ENCODE measurements around the gene TYK2.

TYK2 gene

GRCh38 chr19:10380313-10381102 lies at the start of gene TYK2:
Gene TYK2 (minus strand): TSS chr19:10380572. CDS start chr19:10378406, 2,166 bp downstream.
- peak within 1 kb of the TSS; percentile 86 for H3K9ac ChIP-seq (ENCODE audit: low read length)
- no peak within 1 kb of the TSS for H3K27ac ChIP-seq (ENCODE audit: low read depth, low read length)
- no peaks in the 10 kb centered on the region for H3K9me3 ChIP-seq (ENCODE audit: control insufficient read depth, insufficient read depth, low read depth, low read length)
- H3K4me1 ChIP-seq (ENCODE audit: control insufficient read depth, insufficient read depth, low read length), result peaks cover 8% of the 10 kb centered on the region; the same call in 1 of the 2 replicates
- no peaks in the 10 kb centered on the region for H3K27me3 ChIP-seq (ENCODE audit: control insufficient read depth, insufficient read depth, low read length)
- peaks cover 13% of the 10 kb centered on the region for H3K36me3 ChIP-seq (ENCODE audit: control insufficient read depth, insufficient read depth, low read length)
- peak within 1 kb of the TSS; percentile 77 for H3K4me3 ChIP-seq (ENCODE audit: low read depth, low read length)

DNA sequence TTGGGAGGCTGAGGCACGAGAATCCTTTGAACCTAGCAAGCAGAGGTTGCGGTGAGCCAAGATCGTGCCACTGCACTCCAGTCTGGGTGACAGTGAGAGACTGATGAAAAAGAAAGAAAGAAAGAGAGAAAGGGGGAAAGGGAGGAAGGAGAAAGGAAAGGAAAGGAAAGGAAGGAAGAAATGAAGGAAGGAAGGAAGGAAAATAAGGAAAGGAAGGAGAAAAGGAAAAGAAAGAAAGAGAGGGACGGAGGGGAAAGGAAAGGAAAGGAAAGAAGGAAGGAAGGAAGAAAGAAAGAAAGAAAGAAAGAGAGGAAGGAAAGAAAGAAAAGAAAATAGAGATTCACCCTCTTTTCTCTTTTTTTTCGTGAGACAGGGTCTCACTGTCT lies 48.6 kb upstream of the TYK2 start:
- no peaks in the 10 kb centered on the region for H3K9me3 ChIP-seq (ENCODE audit: control insufficient read depth, insufficient read depth, low read depth, low read length)
- no peak overlapping the region for H3K9ac ChIP-seq (ENCODE audit: low read length)
- H3K27me3 ChIP-seq (ENCODE audit: control insufficient read depth, insufficient read depth, low read length), result peaks cover 91% of the 10 kb centered on the region
- peaks cover 21% of the 10 kb centered on the region for H3K4me1 ChIP-seq (ENCODE audit: control insufficient read depth, insufficient read depth, low read length)
- H3K36me3 ChIP-seq (ENCODE audit: control insufficient read depth, insufficient read depth, low read length), result no peaks in the 10 kb centered on the region
- no peak overlapping the region for H3K4me3 ChIP-seq (ENCODE audit: low read depth, low read length)
- H3K27ac ChIP-seq (ENCODE audit: low read depth, low read length), result no peak overlapping the region

- no peak overlapping the region for H3K27ac ChIP-seq (ENCODE audit: low read depth, low read length)
- no peak overlapping the region for H3K9ac ChIP-seq (ENCODE audit: low read length)
- H3K27me3 ChIP-seq (ENCODE audit: control insufficient read depth, insufficient read depth, low read length), result peaks cover 97% of the 10 kb centered on the region
- H3K4me3 ChIP-seq (ENCODE audit: low read depth, low read length), result no peak overlapping the region
- H3K36me3 ChIP-seq (ENCODE audit: control insufficient read depth, insufficient read depth, low read length), result no peaks in the 10 kb centered on the region
- H3K4me1 ChIP-seq (ENCODE audit: control insufficient read depth, insufficient read depth, low read length), result peaks cover 10% of the 10 kb centered on the region; the same call in 1 of the 2 replicates
- H3K9me3 ChIP-seq (ENCODE audit: control insufficient read depth, insufficient read depth, low read depth, low read length), result no peaks in the 10 kb centered on the region
Measured at GRCh38 chr19:10427169-10427568, 46.8 kb upstream of the TYK2 start.

- H3K4me3 ChIP-seq (ENCODE audit: low read depth, low read length), result peak overlapping the region; percentile 60
- peaks cover 10% of the 10 kb centered on the region for H3K4me1 ChIP-seq (ENCODE audit: control insufficient read depth, insufficient read depth, low read length)
- H3K9ac ChIP-seq (ENCODE audit: low read length), result peak overlapping the region; percentile 25
- no peaks in the 10 kb centered on the region for H3K9me3 ChIP-seq (ENCODE audit: control insufficient read depth, insufficient read depth, low read depth, low read length)
- peaks cover 96% of the 10 kb centered on the region for H3K27me3 ChIP-seq (ENCODE audit: control insufficient read depth, insufficient read depth, low read length)
- no peaks in the 10 kb centered on the region for H3K36me3 ChIP-seq (ENCODE audit: control insufficient read depth, insufficient read depth, low read length)
- no peak overlapping the region for H3K27ac ChIP-seq (ENCODE audit: low read depth, low read length)
Measured at GRCh38 chr19:10424011-10424637, 43.8 kb upstream of the TYK2 start.

- Histone ChIP-seq H3K4me1 (ENCODE audit: control insufficient read depth, insufficient read depth, low read length) (peaks cover 19% of the 10 kb centered on the region), H3K4me3 (ENCODE audit: low read depth, low read length) (no peak overlapping the region), H3K27me3 (ENCODE audit: control insufficient read depth, insufficient read depth, low read length) (peaks cover 96% of the 10 kb centered on the region), H3K36me3 (ENCODE audit: control insufficient read depth, insufficient read depth, low read length) (no peaks in the 10 kb centered on the region), H3K9me3 (ENCODE audit: control insufficient read depth, insufficient read depth, low read depth, low read length) (no peaks in the 10 kb centered on the region), H3K9ac (ENCODE audit: low read length) (no peak overlapping the region), H3K27ac (ENCODE audit: low read depth, low read length) (no peak overlapping the region)
Measured at GRCh38 chr19:10422846-10423245, 42.5 kb upstream of the TYK2 start.

- no peak overlapping the region for H3K4me3 ChIP-seq (ENCODE audit: low read depth, low read length)
- peaks cover 96% of the 10 kb centered on the region for H3K27me3 ChIP-seq (ENCODE audit: control insufficient read depth, insufficient read depth, low read length)
- no peaks in the 10 kb centered on the region for H3K36me3 ChIP-seq (ENCODE audit: control insufficient read depth, insufficient read depth, low read length)
- peaks cover 26% of the 10 kb centered on the region for H3K4me1 ChIP-seq (ENCODE audit: control insufficient read depth, insufficient read depth, low read length)
- no peak overlapping the region for H3K27ac ChIP-seq (ENCODE audit: low read depth, low read length)
- no peak overlapping the region for H3K9ac ChIP-seq (ENCODE audit: low read length)
- no peaks in the 10 kb centered on the region for H3K9me3 ChIP-seq (ENCODE audit: control insufficient read depth, insufficient read depth, low read depth, low read length)
Measured at GRCh38 chr19:10422046-10422461, 41.7 kb upstream of the TYK2 start.

DNA sequence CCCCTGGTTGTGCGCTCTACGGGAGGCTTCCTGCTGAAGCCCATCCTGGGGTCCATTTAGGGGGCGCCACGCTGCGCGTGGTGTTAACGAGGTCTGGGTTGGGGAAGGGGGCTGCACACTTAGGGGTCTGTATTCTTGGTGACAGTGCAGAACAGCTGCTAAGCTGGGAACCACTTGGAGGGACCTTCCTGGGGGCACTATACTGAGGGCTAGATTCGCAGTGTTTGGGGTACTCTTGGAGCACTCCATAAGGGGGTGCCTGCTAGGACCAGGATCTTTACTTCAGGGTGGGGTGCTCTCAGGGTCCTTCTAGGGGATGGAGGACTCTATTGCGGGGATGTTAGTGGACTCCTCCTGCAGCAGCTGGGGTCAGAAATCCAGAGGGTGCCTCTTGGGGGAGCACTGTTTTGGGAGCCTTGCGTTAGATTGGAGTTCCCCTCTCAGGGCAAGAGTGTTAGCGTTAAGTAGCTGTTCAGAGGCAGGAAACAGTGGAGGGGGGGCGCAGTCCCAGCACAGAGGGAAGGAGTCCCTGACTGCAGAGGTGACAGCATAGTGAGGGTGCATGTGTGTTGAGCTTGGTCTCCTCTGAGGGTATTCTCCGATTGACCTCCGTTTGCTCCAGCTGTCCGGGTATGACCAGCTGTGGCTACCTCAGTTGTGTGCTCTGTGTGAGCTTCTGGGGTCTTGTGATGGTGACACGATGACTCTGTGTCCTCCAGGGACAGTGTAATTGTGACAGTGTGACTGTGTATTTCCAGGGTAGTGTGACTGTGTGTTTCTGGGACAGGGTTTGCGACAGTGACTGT lies 41.1 kb upstream of the TYK2 start:
- Histone ChIP-seq H3K9ac (ENCODE audit: low read length) (no peak overlapping the region), H3K27me3 (ENCODE audit: control insufficient read depth, insufficient read depth, low read length) (peaks cover 92% of the 10 kb centered on the region), H3K4me3 (ENCODE audit: low read depth, low read length) (peak overlapping the region; percentile 62), H3K4me1 (ENCODE audit: control insufficient read depth, insufficient read depth, low read length) (peaks cover 26% of the 10 kb centered on the region), H3K27ac (ENCODE audit: low read depth, low read length) (no peak overlapping the region), H3K36me3 (ENCODE audit: control insufficient read depth, insufficient read depth, low read length) (no peaks in the 10 kb centered on the region), H3K9me3 (ENCODE audit: control insufficient read depth, insufficient read depth, low read depth, low read length) (no peaks in the 10 kb centered on the region)

GRCh38 chr19:10420444-10421239 lies 40.3 kb upstream of the TYK2 start, which contains the start of gene PDE4A:
Gene PDE4A (plus strand): TSS chr19:10420538. CDS start chr19:10420765, 227 bp downstream.
- H3K27me3 ChIP-seq (ENCODE audit: control insufficient read depth, insufficient read depth, low read length), result peaks cover 90% of the 10 kb centered on the region
- H3K4me3 ChIP-seq (ENCODE audit: low read depth, low read length), result peak within 1 kb of the TSS; percentile 62
- H3K9ac ChIP-seq (ENCODE audit: low read length), result peak within 1 kb of the TSS; percentile 15

GRCh38 chr19:10419646-10420443 lies 39.5 kb upstream of the TYK2 start:
- H3K9me3 ChIP-seq (ENCODE audit: control insufficient read depth, insufficient read depth, low read depth, low read length), result no peaks in the 10 kb centered on the region
- H3K9ac ChIP-seq (ENCODE audit: low read length), result peak overlapping the region; percentile 15
- H3K4me1 ChIP-seq (ENCODE audit: control insufficient read depth, insufficient read depth, low read length), result peaks cover 26% of the 10 kb centered on the region
- H3K36me3 ChIP-seq (ENCODE audit: control insufficient read depth, insufficient read depth, low read length), result no peaks in the 10 kb centered on the region
- H3K27ac ChIP-seq (ENCODE audit: low read depth, low read length), result no peak overlapping the region
- peak overlapping the region; percentile 56 for H3K4me3 ChIP-seq (ENCODE audit: low read depth, low read length)
- H3K27me3 ChIP-seq (ENCODE audit: control insufficient read depth, insufficient read depth, low read length), result peaks cover 90% of the 10 kb centered on the region

More at GRCh38 chr19:10420444-10421239, 40.3 kb upstream of the TYK2 start, which contains the start of gene PDE4A:
- Histone ChIP-seq H3K4me1 (ENCODE audit: control insufficient read depth, insufficient read depth, low read length) (peaks cover 26% of the 10 kb centered on the region), H3K27ac (ENCODE audit: low read depth, low read length) (no peak within 1 kb of the TSS), H3K9me3 (ENCODE audit: control insufficient read depth, insufficient read depth, low read depth, low read length) (no peaks in the 10 kb centered on the region), H3K36me3 (ENCODE audit: control insufficient read depth, insufficient read depth, low read length) (no peaks in the 10 kb centered on the region)

Data from HUES6 (cell line).